ENCODE results near the gene MTMR4. TPM values are rescaled to one million over a fixed set of nuclear protein-coding genes. Genes with fewer than 3 reads are reported as not detected.
"Not testable (repeated sequence)": the region's sequence is repeated elsewhere in the genome, so short reads cannot be mapped to it uniquely, and the experiment has no call there.

The MTMR4 gene
- total RNA-seq (2022) (28.2 and 33.5 TPM in 2 replicates), Bru-seq, nascent RNA (percentile 63 among the genes with signal in this experiment), BruChase-seq, experiment 1, labeled RNA remaining after a 6-hour chase (percentile 78 among the genes with signal in this experiment), BruChase-seq, experiment 2, labeled RNA remaining after a 2-hour chase (percentile 75 among the genes with signal in this experiment)
- long read RNA-seq, partial matches to known transcripts: 4 of 10 reads
- long read RNA-seq, other reads (novel, unspliced or antisense): 6 of 10 reads

- no TSS peak for BruUV-seq (replicated peaks)
- no peak for TF ChIP-seq CTCF (IDR thresholded peaks at IDR 0.05; ENCODE audit: unreplicated experiment)
- Mint-ChIP-seq H3K27me3 (ENCODE audit: unreplicated experiment) (no peaks in the 10 kb centered on the region), H3K4me1 (ENCODE audit: low read depth, unreplicated experiment) (peaks cover 31% of the 10 kb centered on the region), H3K4me3 (ENCODE audit: low read depth, unreplicated experiment) (peak within 1 kb of the TSS; percentile 80), H3K9me3 (ENCODE audit: low read depth, unreplicated experiment) (no peaks in the 10 kb centered on the region), H3K36me3 (ENCODE audit: insufficient read depth, unreplicated experiment) (peaks cover 55% of the 10 kb centered on the region), H3K27ac (ENCODE audit: unreplicated experiment) (peak within 1 kb of the TSS; percentile 44)
- DNase-seq: peak; percentile 68
- intact Hi-C loops (cut with micrococcal nuclease; ENCODE audit: unreplicated experiment): no loop called here
- CTCF ChIA-PET: no interaction called here
Measured at GRCh38 chr17:58513965-58514769, at the start of gene MTMR4. TSS of gene MTMR4 (minus strand) at chr17:58514638. CDS start at chr17:58514407, 231 bp downstream.

- Mint-ChIP-seq H3K4me3 (ENCODE audit: low read depth, unreplicated experiment) (no peak overlapping the region), H3K4me1 (ENCODE audit: low read depth, unreplicated experiment) (no peaks in the 10 kb centered on the region), H3K27ac (ENCODE audit: unreplicated experiment) (no peak overlapping the region), H3K27me3 (ENCODE audit: unreplicated experiment) (peaks cover 52% of the 10 kb centered on the region), H3K9me3 (ENCODE audit: low read depth, unreplicated experiment) (no peaks in the 10 kb centered on the region), H3K36me3 (ENCODE audit: insufficient read depth, unreplicated experiment) (no peaks in the 10 kb centered on the region)
- TF ChIP-seq CTCF (IDR thresholded peaks at IDR 0.05; ENCODE audit: unreplicated experiment): no peak
- BruUV-seq (replicated peaks): no TSS peak
- CTCF ChIA-PET: no interaction called here
- no peak for DNase-seq
- intact Hi-C loops (cut with micrococcal nuclease; ENCODE audit: unreplicated experiment): no loop called here
Measured at GRCh38 chr17:58560511-58560910, 46.1 kb upstream of the MTMR4 start.

- Mint-ChIP-seq H3K27ac (ENCODE audit: unreplicated experiment) (no peak overlapping the region), H3K27me3 (ENCODE audit: unreplicated experiment) (peaks cover 40% of the 10 kb centered on the region), H3K4me1 (ENCODE audit: low read depth, unreplicated experiment) (no peaks in the 10 kb centered on the region), H3K36me3 (ENCODE audit: insufficient read depth, unreplicated experiment) (no peaks in the 10 kb centered on the region), H3K4me3 (ENCODE audit: low read depth, unreplicated experiment) (no peak overlapping the region), H3K9me3 (ENCODE audit: low read depth, unreplicated experiment) (no peaks in the 10 kb centered on the region)
- TF ChIP-seq CTCF (IDR thresholded peaks at IDR 0.05; ENCODE audit: unreplicated experiment): no peak
- no peak for DNase-seq
- CTCF ChIA-PET: no interaction called here
- no TSS peak for BruUV-seq (replicated peaks)
- intact Hi-C loops (cut with micrococcal nuclease; ENCODE audit: unreplicated experiment): no loop called here
Measured at GRCh38 chr17:58557981-58558380, 43.5 kb upstream of the MTMR4 start.

- DNase-seq: no peak
- CTCF ChIA-PET: no interaction called here
- BruUV-seq (replicated peaks): no TSS peak
- Mint-ChIP-seq H3K9me3 (ENCODE audit: low read depth, unreplicated experiment) (no peaks in the 10 kb centered on the region), H3K36me3 (ENCODE audit: insufficient read depth, unreplicated experiment) (no peaks in the 10 kb centered on the region), H3K27ac (ENCODE audit: unreplicated experiment) (no peak overlapping the region), H3K27me3 (ENCODE audit: unreplicated experiment) (peaks cover 52% of the 10 kb centered on the region), H3K4me3 (ENCODE audit: low read depth, unreplicated experiment) (no peak overlapping the region), H3K4me1 (ENCODE audit: low read depth, unreplicated experiment) (no peaks in the 10 kb centered on the region)
- no peak for TF ChIP-seq CTCF (IDR thresholded peaks at IDR 0.05; ENCODE audit: unreplicated experiment)
- intact Hi-C loops (cut with micrococcal nuclease; ENCODE audit: unreplicated experiment): no loop called here
Measured at GRCh38 chr17:58556833-58557250, 42.4 kb upstream of the MTMR4 start.

GRCh38 chr17:58555109-58555508 lies 40.7 kb upstream of the MTMR4 start:
- peaks cover 55% of the 10 kb centered on the region for H3K27me3 Mint-ChIP-seq (ENCODE audit: unreplicated experiment)
- H3K4me1 Mint-ChIP-seq (ENCODE audit: low read depth, unreplicated experiment); H3K36me3 Mint-ChIP-seq (ENCODE audit: insufficient read depth, unreplicated experiment); CTCF ChIA-PET; BruUV-seq (replicated peaks); H3K9me3 Mint-ChIP-seq (ENCODE audit: low read depth, unreplicated experiment); intact Hi-C loops (cut with micrococcal nuclease; ENCODE audit: unreplicated experiment); DNase-seq; H3K27ac Mint-ChIP-seq (ENCODE audit: unreplicated experiment); H3K4me3 Mint-ChIP-seq (ENCODE audit: low read depth, unreplicated experiment): not testable (repeated sequence)
